Measurements from ENCODE around the gene CARNS1.

The CARNS1 gene

DNA sequence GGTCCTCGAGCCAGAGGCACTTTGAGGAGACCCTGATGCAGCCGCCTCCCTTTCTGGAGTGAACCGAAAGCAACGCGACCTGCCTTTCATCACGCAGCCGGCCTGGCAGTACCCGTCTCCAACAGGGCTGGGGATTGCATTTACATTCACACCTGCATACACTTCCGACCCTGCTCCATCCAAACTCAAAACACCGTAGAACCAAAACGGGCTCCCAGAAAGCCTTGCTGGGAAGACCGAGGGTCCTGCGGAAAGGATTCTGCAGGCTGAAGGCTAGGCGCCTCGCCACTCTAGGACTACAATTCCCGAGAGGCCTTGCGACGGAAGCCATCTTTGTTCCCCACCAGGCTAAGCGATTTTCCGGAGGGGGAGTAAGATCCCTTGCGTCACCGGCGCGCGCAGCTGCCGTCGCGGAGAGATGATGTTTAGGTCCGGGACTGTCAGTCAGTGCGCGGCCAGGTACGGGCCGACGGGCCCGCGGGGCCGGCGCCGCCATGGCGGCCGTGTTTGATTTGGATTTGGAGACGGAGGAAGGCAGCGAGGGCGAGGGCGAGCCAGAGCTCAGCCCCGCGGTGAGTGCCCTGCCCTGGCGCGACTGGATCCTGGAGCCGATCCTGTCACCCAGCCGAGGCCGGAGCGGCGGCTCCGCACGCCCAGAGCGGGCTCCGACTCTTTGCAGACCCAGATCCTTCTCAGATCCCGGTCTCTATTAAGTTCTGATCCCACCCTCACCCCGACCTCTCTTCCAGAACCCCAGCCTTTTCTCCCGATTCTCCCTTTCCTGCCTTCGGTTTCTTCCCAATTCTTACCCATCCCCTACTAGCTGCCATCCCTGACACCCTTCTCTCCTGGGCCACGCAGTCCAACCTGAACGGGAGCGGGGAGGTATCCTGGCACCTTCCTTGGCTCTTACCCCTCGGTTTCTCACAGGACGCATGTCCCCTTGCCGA is 12.8 kb downstream of the CARNS1 start, which contains the start of gene RPS6KB2:
Gene RPS6KB2, plus strand, starts transcription at position 443 of the 950 bp plus-strand sequence. Its CDS starts 52 bp downstream, at position 495.
- peak; percentile 93 for DNase-seq (ENCODE audit: low read depth)

GRCh38 chr11:67429038-67429668 is 13.7 kb downstream of the CARNS1 start:
- no peak for DNase-seq (ENCODE audit: low read depth)

GRCh38 chr11:67429722-67430121 is 14.2 kb downstream of the CARNS1 start:
- no peak for DNase-seq (ENCODE audit: low read depth)

DNA sequence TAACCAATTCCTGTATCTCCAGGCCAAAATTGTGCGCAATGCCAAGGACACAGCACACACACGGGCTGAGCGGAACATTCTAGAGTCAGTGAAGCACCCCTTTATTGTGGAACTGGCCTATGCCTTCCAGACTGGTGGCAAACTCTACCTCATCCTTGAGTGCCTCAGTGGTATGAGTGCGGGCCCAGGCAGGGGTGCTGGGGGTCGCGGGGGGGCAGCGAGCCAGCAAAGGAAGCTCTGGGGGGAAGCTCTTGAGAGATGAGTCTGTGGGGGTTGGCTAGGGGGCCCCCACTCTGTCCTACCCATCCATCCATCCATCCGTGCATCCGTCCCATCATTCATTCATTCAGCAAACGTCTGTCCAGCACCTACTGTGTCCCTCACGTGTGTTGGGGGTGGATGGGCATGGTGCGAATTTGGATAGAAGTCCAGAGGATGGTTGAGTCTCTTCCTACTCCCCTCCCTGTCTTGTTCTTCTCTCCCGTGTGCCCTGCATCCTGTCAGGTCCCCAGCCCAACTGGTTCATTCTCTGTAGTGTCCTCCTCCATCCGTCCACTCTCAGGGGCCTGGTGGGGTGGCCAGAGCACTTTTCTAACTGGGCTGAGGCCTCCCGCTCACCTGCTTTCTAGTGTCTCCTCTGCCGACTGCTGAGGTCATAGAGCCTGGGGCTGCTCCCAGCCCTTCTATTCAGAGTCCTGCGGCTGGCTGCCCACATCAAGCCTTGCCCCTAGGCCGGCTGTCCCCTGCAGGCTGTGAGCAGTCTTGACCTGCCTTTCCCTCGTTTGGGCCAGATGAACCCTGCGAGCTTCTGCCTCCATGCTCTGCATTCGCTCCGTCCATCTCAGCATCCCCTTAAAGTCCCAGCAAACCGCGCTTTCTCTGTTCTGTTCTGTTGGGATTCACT is 16.1 kb downstream of the CARNS1 start:
- no peak for DNase-seq (ENCODE audit: low read depth)

- DNase-seq (ENCODE audit: low read depth): no peak
Measured at GRCh38 chr11:67432655-67433349, 17.3 kb downstream of the CARNS1 start.

- DNase-seq (ENCODE audit: low read depth): no peak
Measured at GRCh38 chr11:67433536-67434394, 18.3 kb downstream of the CARNS1 start.

- no peak for DNase-seq (ENCODE audit: low read depth)
Measured at GRCh38 chr11:67434395-67434881, 19.0 kb downstream of the CARNS1 start.

DNA sequence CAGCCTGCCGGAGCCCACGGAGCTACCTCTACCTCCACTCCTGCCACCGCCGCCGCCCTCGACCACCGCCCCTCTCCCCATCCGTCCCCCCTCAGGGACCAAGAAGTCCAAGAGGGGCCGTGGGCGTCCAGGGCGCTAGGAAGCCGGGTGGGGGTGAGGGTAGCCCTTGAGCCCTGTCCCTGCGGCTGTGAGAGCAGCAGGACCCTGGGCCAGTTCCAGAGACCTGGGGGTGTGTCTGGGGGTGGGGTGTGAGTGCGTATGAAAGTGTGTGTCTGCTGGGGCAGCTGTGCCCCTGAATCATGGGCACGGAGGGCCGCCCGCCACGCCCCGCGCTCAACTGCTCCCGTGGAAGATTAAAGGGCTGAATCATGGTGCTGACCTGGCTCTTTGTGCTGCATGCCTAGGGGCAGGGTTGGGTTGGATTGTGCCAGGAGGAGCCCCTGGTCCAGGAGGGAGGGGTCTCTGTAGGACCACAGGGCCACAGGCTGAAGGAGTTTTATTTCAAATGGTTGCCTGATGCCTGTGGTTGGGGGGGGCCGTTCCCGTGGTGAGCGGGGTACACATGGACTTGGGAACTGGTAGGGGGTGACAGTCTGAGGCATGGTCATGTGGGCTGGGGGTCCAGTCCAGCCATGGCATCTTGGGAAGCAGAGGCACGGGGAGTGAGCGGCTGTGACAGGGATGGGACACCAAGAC is 19.7 kb downstream of the CARNS1 start:
- no peak for DNase-seq (ENCODE audit: low read depth)

DNA sequence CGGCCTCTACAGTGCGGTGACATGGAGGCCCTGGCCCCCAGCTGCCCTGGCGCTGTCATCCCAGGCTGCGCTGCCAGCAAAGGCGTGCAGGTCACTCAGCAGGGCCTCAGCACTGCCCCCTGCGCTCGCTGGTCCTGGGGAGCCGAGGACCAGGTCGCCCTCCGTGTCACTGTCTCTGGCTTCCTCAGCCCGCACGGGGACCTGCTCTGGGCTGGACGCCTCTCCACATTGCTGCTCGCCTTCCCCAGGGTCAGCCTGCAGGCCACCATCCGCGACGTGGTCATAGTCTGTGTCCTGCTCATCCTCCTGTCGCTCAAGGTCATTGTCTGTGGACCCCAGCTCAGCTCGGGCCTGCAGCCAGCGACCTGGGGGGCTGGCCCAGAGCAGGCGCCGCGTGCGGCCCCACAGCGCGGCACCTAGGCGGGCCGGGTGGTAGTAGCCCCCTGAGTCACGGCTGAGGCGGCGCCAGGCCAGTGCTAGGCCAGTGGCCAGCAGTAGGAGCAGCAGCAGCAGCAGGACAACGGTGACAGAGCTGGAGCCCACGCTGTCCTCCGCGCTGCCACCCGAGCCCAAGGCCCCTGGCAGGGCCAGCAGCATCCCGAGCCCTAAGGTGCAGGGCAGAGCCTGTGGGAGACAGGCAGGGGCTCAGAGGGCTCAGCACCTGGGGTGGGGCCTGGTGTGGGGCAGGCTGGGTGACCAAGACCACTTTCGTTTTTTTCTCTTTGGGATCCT is 20.4 kb downstream of the CARNS1 start:
- DNase-seq (ENCODE audit: low read depth): no peak

DNA sequence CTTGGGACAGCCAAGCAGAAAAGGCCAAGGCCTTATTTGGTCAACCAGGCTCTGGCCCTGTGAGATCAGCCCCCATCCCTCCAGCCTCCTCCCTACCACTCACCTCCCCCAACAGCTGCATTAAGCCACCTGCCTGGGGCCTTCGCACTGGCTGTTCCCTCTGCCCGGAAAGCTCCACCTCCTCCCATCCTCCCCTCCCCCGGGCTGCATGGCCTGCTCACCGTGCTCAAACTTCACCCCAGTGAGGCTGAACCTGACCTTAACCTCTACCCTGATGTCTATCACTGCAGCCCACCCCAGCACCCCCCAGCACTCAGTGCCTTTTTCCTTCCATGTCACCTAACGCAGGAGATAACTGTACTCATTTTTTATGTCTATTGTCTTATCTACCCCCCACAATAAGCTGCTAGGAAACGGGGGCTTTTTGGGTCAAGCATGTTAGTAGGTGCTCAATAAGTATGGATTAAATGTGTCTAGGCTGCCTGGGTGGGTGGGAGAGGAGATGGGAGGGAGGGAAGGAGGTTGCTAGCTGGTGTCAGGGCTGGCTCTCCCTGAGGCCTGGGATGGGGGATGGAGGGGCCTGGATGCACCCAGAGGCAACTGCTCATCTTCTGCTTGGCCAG is 21.1 kb downstream of the CARNS1 start:
- DNase-seq (ENCODE audit: low read depth): no peak

- DNase-seq (ENCODE audit: low read depth): no peak
Measured at GRCh38 chr11:67437082-67437808, 21.8 kb downstream of the CARNS1 start, which contains the start of gene PTPRCAP. Gene PTPRCAP (minus strand): TSS chr11:67437682. CDS start chr11:67437619, 63 bp downstream.

GRCh38 chr11:67437809-67438157 is 22.3 kb downstream of the CARNS1 start:
- DNase-seq (ENCODE audit: low read depth): no peak

GRCh38 chr11:67438158-67438902 is 22.9 kb downstream of the CARNS1 start:
- no peak for DNase-seq (ENCODE audit: low read depth)

GRCh38 chr11:67439321-67440228 is 24.1 kb downstream of the CARNS1 start:
- no peak for DNase-seq (ENCODE audit: low read depth)

GRCh38 chr11:67440229-67441097 is 25.0 kb downstream of the CARNS1 start:
- DNase-seq (ENCODE audit: low read depth): no peak

Measured in GM04504 (cell line).